MM.1S (cell line): Measurements from ENCODE around the gene COPS2.

ENCODE experiments used
- DNase-seq: peaks from one replicate; pipeline ENCODE4 v3.0.0-alpha.2; 2015
- H2AFZ ChIP-seq: fragments of 300-600 bp; sonication (generic); 2 replicates; pipeline ENCODE4 v1.6.0; 2016; ENCODE audit warnings: antibody characterized with exemption, low read length
- H3F3A ChIP-seq: fragments of 300-600 bp; sonication (generic); 2 replicates; pipeline ENCODE4 v1.6.1; 2016; ENCODE audit warnings: mild to moderate bottlenecking, antibody characterized with exemption, low read length, moderate library complexity, mixed read lengths; ENCODE audit not compliant: insufficient read depth
- H3K27ac ChIP-seq: fragments of 300-600 bp; sonication (generic); 2 replicates; pipeline ENCODE4 v1.5.1; 2016; ENCODE audit warnings: mild to moderate bottlenecking, low read length
- H3K27me3 ChIP-seq: fragments of 300-600 bp; sonication (generic); replicated peaks from 2 replicates; pipeline ENCODE4 v1.6.0; 2016; ENCODE audit warnings: low read length; ENCODE audit not compliant: insufficient read depth
- H3K36me3 ChIP-seq: fragments of 300-600 bp; sonication (generic); replicated peaks from 2 replicates; pipeline ENCODE4 v1.6.1; 2016; ENCODE audit warnings: mild to moderate bottlenecking, low read length, mixed read lengths; ENCODE audit not compliant: insufficient read depth
- H3K4me1 ChIP-seq: fragments of 300-600 bp; sonication (generic); 2 replicates; pipeline ENCODE4 v1.6.1; 2016; ENCODE audit warnings: low read length, mixed read lengths
- H3K4me2 ChIP-seq: fragments of 300-600 bp; sonication (generic); 2 replicates; pipeline ENCODE4 v1.6.0; 2016; ENCODE audit warnings: low read depth, low read length
- H3K4me3 ChIP-seq: fragments of 300-600 bp; sonication (generic); 2 replicates; pipeline ENCODE4 v1.5.1; 2016; ENCODE audit warnings: low read length, mixed read lengths
- H3K79me2 ChIP-seq: fragments of 300-600 bp; sonication (generic); 2 replicates; pipeline ENCODE4 v1.6.1; 2016; ENCODE audit warnings: mixed run types, low read length, mixed read lengths
- H3K9ac ChIP-seq: fragments of 300-600 bp; sonication (generic); 2 replicates; pipeline ENCODE4 v1.6.1; 2016; ENCODE audit warnings: low read length, mixed read lengths
- H3K9me2 ChIP-seq: fragments of 300-600 bp; sonication (generic); replicated peaks from 2 replicates; pipeline ENCODE4 v1.6.1; 2016; ENCODE audit warnings: mild to moderate bottlenecking, low read length, mixed read lengths; ENCODE audit not compliant: insufficient read depth
- H3K9me3 ChIP-seq: fragments of 300-600 bp; sonication (generic); replicated peaks from 2 replicates; pipeline ENCODE4 v1.6.1; 2016; ENCODE audit warnings: mild to moderate bottlenecking, low read length, mixed read lengths; ENCODE audit not compliant: insufficient read depth
- H4K20me1 ChIP-seq: fragments of 300-600 bp; sonication (generic); 2 replicates; pipeline ENCODE4 v1.6.1; 2016; ENCODE audit warnings: mild to moderate bottlenecking, low read length, moderate library complexity, mixed read lengths; ENCODE audit not compliant: insufficient read depth
- CTCF ChIP-seq: fragments of 300-600 bp; sonication (generic); IDR thresholded peaks from 2 replicates; pipeline ENCODE4 v1.5.1; 2016; ENCODE audit warnings: antibody characterized with exemption, low read length, mixed read lengths
- EZH2 ChIP-seq: fragments of 300-600 bp; sonication (generic); optimal IDR thresholded peaks from 2 replicates; pipeline ENCODE3; 2017; ENCODE audit warnings: low read depth, mild to moderate bottlenecking, antibody characterized with exemption, low read length, mixed read lengths
- EZH2phosphoT487 ChIP-seq: fragments of 300-600 bp; sonication (generic); IDR thresholded peaks from 2 replicates; pipeline ENCODE4 v1.6.1; 2018; ENCODE audit warnings: antibody characterized with exemption, low read length

The COPS2 gene

DNA sequence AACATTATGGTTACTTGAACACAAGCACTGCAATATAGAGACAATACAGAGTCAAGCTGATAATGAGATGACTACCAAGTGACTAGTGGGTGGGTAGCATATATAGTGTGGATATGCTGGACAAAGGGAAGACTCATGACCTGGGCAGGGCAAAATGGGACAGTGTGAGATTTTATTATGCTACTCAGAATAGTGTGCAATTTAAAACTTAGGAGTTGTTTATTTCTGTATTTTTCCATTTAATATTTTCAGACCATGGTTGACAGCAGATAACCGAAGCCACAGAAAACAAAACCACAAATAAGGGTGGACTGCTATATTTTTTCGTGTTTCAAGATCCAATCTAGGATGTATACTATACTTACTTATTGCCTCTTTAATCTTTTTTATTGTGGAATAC is 34.2 kb upstream of the COPS2 start:
- no peak for TF ChIP-seq CTCF
- TF ChIP-seq EZH2phosphoT487, result no peak
- TF ChIP-seq EZH2, result no peak
- H2AFZ ChIP-seq, result no peak overlapping the region
- no peak overlapping the region for H3K4me2 ChIP-seq
- H3K36me3 ChIP-seq, result no peaks in the 10 kb centered on the region
- H3K27ac ChIP-seq, result no peak overlapping the region
- H3K27me3 ChIP-seq, result no peaks in the 10 kb centered on the region
- H3K9ac ChIP-seq, result no peak overlapping the region
- no peak overlapping the region for H3K4me3 ChIP-seq
- no peaks in the 10 kb centered on the region for H4K20me1 ChIP-seq
- no peaks in the 10 kb centered on the region for H3F3A ChIP-seq
- DNase-seq, result no peak
- H3K9me2 ChIP-seq, result no peaks in the 10 kb centered on the region
- H3K4me1 ChIP-seq, result no peaks in the 10 kb centered on the region
- no peaks in the 10 kb centered on the region for H3K9me3 ChIP-seq
- peaks cover 26% of the 10 kb centered on the region for H3K79me2 ChIP-seq

GRCh38 chr15:49188933-49189332 is 33.5 kb upstream of the COPS2 start:
- peaks cover 24% of the 10 kb centered on the region for H3K79me2 ChIP-seq
- DNase-seq, result no peak
- no peaks in the 10 kb centered on the region for H3K9me2 ChIP-seq
- H3K9me3 ChIP-seq, result no peaks in the 10 kb centered on the region
- H4K20me1 ChIP-seq, result no peaks in the 10 kb centered on the region
- no peak overlapping the region for H3K27ac ChIP-seq
- no peaks in the 10 kb centered on the region for H3K36me3 ChIP-seq
- no peaks in the 10 kb centered on the region for H3K27me3 ChIP-seq
- H3K4me2 ChIP-seq, result no peak overlapping the region
- no peak overlapping the region for H2AFZ ChIP-seq
- H3F3A ChIP-seq, result no peaks in the 10 kb centered on the region
- no peak overlapping the region for H3K9ac ChIP-seq
- TF ChIP-seq EZH2 (no peak), CTCF (no peak), EZH2phosphoT487 (no peak)
- no peaks in the 10 kb centered on the region for H3K4me1 ChIP-seq
- no peak overlapping the region for H3K4me3 ChIP-seq

- DNase-seq, result no peak
- H3K9me2 ChIP-seq, result no peaks in the 10 kb centered on the region
- H3K4me3 ChIP-seq, result no peak overlapping the region
- no peak overlapping the region for H3K27ac ChIP-seq
- no peaks in the 10 kb centered on the region for H3K9me3 ChIP-seq
- H3K36me3 ChIP-seq, result no peaks in the 10 kb centered on the region
- H3K9ac ChIP-seq, result no peak overlapping the region
- H3F3A ChIP-seq, result no peaks in the 10 kb centered on the region
- no peaks in the 10 kb centered on the region for H3K27me3 ChIP-seq
- TF ChIP-seq EZH2phosphoT487 (no peak), CTCF (no peak)
- no peak overlapping the region for H3K4me2 ChIP-seq
- no peak overlapping the region for H2AFZ ChIP-seq
- no peaks in the 10 kb centered on the region for H4K20me1 ChIP-seq
- H3K79me2 ChIP-seq, result peaks cover 20% of the 10 kb centered on the region
- H3K4me1 ChIP-seq, result no peaks in the 10 kb centered on the region
These were observed 32.3 kb upstream of the COPS2 start for GRCh38 chr15:49187549-49188245.
